Endothelial cell of umbilical vein (primary cell): ENCODE results near the gene TAS2R38. TPM values are rescaled to one million over a fixed set of nuclear protein-coding genes. Genes with fewer than 3 reads are reported as not detected.

ENCODE experiments used
- BruUV-seq: library from RNA; stranded (reverse); fragments of 400-500 nt; replicated peaks from 2 replicates; lab custom pipeline; 2021; lab: Mats Ljungman, UMichigan
- CTCF ChIA-PET: fragments of 300-600, 350-600 bp; sonication (Branson Sonifier 250); formaldehyde crosslinking; loops from one replicate; lab custom pipeline; 2021; ENCODE audit warnings: antibody characterized with exemption, inconsistent platforms; lab: Charles Lee
- POLR2A ChIA-PET: fragments of 300-600, 350-600 bp; sonication (Branson Sonifier 250); formaldehyde crosslinking; loops from one replicate; lab custom pipeline; 2021; ENCODE audit warnings: antibody characterized with exemption, inconsistent platforms; lab: Charles Lee
- DNase-seq: peaks from one replicate; pipeline ENCODE4 v3.0.0-alpha.2; 2011; ENCODE audit warnings: low read depth, low spot score
- FAIRE-seq: peaks from 2 replicates; lab custom pipeline; 2011; peaks lifted over from hg19 to GRCh38; lab: Jason Lieb, UNC
- H2AFZ ChIP-seq: 2 replicates; pipeline ENCODE4 v1.6.0; 2012; ENCODE audit warnings: low read depth, low read length, control low read depth, inconsistent platforms
- H3K27ac ChIP-seq: 2 replicates; pipeline ENCODE4 v1.5.1; 2011; ENCODE audit warnings: low read depth, mild to moderate bottlenecking, control low read depth, low read length, moderate library complexity; ENCODE audit not compliant: insufficient read depth
- H3K27me3 ChIP-seq, 2 experiments: 2 replicates each; pipeline versions ENCODE4 v1.6.0 to v1.6.1; 2011; ENCODE audit warnings: low read length in 2 of 2, mixed read lengths in 1 of 2; ENCODE audit not compliant: control insufficient read depth in 2 of 2, insufficient read depth in 2 of 2
- H3K36me3 ChIP-seq, 2 experiments: 2 replicates in 1 of 2; 3 replicates in 1 of 2; pipeline ENCODE4 v1.5.1; 2011; ENCODE audit warnings: low read length in 2 of 2, mild to moderate bottlenecking in 1 of 2, moderate library complexity in 1 of 2; ENCODE audit not compliant: control insufficient read depth in 2 of 2, insufficient read depth in 2 of 2; ENCODE audit errors: extremely low read depth in 1 of 2
- H3K4me1 ChIP-seq: 3 replicates; pipeline ENCODE4 v1.5.1; 2011; ENCODE audit warnings: mild to moderate bottlenecking, low read length; ENCODE audit not compliant: control insufficient read depth, insufficient read depth; ENCODE audit errors: extremely low read depth
- H3K4me2 ChIP-seq: 2 replicates; pipeline ENCODE4 v1.6.1; 2011; ENCODE audit warnings: low read length, control low read depth, mixed read lengths; ENCODE audit not compliant: insufficient read depth
- H3K4me3 ChIP-seq, 3 experiments: fragments of 200-600 bp in 1 of 3; sonication (generic), shearing (Covaris generic) in 1 of 3; replicated peaks in 1 of 3; 2 replicates each; pipeline ENCODE4 v1.5.1; 2011 to 2016; ENCODE audit warnings: control low read depth in 3 of 3, low read length in 3 of 3, mild to moderate bottlenecking in 2 of 3, inconsistent platforms in 1 of 3, low read depth in 1 of 3, moderate library complexity in 1 of 3; ENCODE audit not compliant: insufficient read depth in 1 of 3
- H3K79me2 ChIP-seq: 2 replicates; pipeline ENCODE4 v1.6.0; 2012; ENCODE audit warnings: low read length, inconsistent platforms; ENCODE audit not compliant: control insufficient read depth, insufficient read depth
- H3K9ac ChIP-seq: replicated peaks from 2 replicates; pipeline ENCODE3; 2011; ENCODE audit warnings: low read length, control low read depth; ENCODE audit not compliant: insufficient read depth; ENCODE audit errors: extremely low read depth
- H3K9me1 ChIP-seq: replicated peaks from 3 replicates; pipeline ENCODE4 v1.6.0; 2011; ENCODE audit warnings: mild to moderate bottlenecking, low read length; ENCODE audit not compliant: control insufficient read depth, insufficient read depth; ENCODE audit errors: extremely low read depth
- H3K9me3 ChIP-seq: replicated peaks from 2 replicates; pipeline ENCODE4 v1.5.1; 2012; ENCODE audit warnings: low read length, inconsistent platforms; ENCODE audit not compliant: control insufficient read depth, insufficient read depth
- H4K20me1 ChIP-seq: replicated peaks from 2 replicates; pipeline ENCODE3; 2011; ENCODE audit warnings: mild to moderate bottlenecking, low read length; ENCODE audit not compliant: control insufficient read depth, insufficient read depth; ENCODE audit errors: extremely low read depth
- EZH2 ChIP-seq: IDR thresholded peaks from 2 replicates; pipeline ENCODE4 v1.6.1; 2012; ENCODE audit warnings: borderline replicate concordance, low read depth, mild to moderate bottlenecking, moderate library complexity, low read length, inconsistent platforms; ENCODE audit not compliant: severe bottlenecking
- FOS ChIP-seq: IDR thresholded peaks from 2 replicates; pipeline ENCODE4 v1.6.1; 2011; ENCODE audit warnings: mild to moderate bottlenecking, low read length, moderate library complexity, borderline replicate concordance; ENCODE audit not compliant: insufficient read depth
- GATA2 ChIP-seq: IDR thresholded peaks from 2 replicates; pipeline ENCODE4 v1.7.0; 2011; ENCODE audit warnings: low read depth, mild to moderate bottlenecking, moderate library complexity, mixed read lengths, low read length; ENCODE audit not compliant: insufficient read length, insufficient read depth
- POLR2AphosphoS5 ChIP-seq: IDR thresholded peaks from 2 replicates; pipeline ENCODE4 v1.6.1; 2012; ENCODE audit warnings: low read depth, mild to moderate bottlenecking, control low read depth, low read length, moderate library complexity; ENCODE audit not compliant: insufficient read depth
- dilution Hi-C: fragments of 300-500 bp; cut with MboI; formaldehyde crosslinking; loops from one replicate; pipeline ENCODE4 v1.15.0; 2019; ENCODE audit warnings: low sequenced_read_pairs; ENCODE audit not compliant: extremely low pct_ligation_motif_present
- intact Hi-C: fragments of 100-400 bp; cut with micrococcal nuclease; formaldehyde crosslinking; loops from one replicate; pipeline ENCODE4 v1.10.0; 2022
- polyA plus RNA-seq, 4 experiments: library from polyadenylated mRNA; depleted of rRNA in 3 of 4; stranded (reverse) in 3 of 4; unstranded in 1 of 4; fragments of >200 nt; gene quantifications; 2 replicates each; pipeline versions ENCODE4 v1.2.1 to v1.2.3, GENCODE V29; 2011 to 2012; ENCODE audit warnings: missing spikeins in 1 of 4
- total RNA-seq: library from RNA; stranded (reverse); gene quantifications from 2 replicates; pipeline ENCODE4 v1.2.3, GENCODE V29; 2021
- TF ChIP-seq, protein P1 (sequence below), 2 donors: IDR thresholded peaks; 1 replicate in 1 of 2; 2 replicates in 1 of 2; pipeline ENCODE4 v1.5.1; 2011; ENCODE audit warnings: low read length in 2 of 2, mild to moderate bottlenecking in 2 of 2, moderate library complexity in 2 of 2, control low read depth in 1 of 2, inconsistent platforms in 1 of 2, low read depth in 1 of 2; ENCODE audit not compliant: insufficient read depth in 1 of 2; ENCODE audit errors: extremely low read depth in 1 of 2
- TF ChIP-seq, protein P2 (sequence below): IDR thresholded peaks from 2 replicates; pipeline ENCODE4 v1.6.1; 2011; ENCODE audit not compliant: insufficient read depth, insufficient read length

Gene TAS2R38
- total and polyA plus RNA-seq, 2 donors (not counting 3 experiments of a cell fraction or from before 2014, with no cell fraction given): not detected

DNA sequence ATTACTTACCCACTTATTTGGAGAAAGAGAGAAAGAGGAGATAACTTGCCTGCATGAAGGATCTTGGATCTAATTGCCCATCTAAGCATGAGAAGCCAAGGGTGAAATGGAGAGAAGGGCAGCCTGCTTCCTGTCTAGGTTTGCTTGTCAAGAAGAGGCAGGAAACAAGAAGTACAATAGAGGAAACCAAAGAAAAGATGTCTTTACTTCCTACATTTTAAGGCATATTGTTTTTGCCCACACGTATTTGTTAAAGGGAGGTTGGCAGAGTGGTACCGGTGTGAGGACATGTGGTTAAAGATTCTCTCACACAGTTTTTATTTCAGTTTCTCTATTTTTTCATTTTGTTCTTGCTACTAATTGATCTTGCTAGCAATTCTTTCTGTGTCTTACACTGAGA is 6.0 kb upstream of the TAS2R38 start:
- no peaks in the 10 kb centered on the region for H3K79me2 ChIP-seq
- H3K4me1 ChIP-seq: no peaks in the 10 kb centered on the region
- no peaks in the 10 kb centered on the region for H3K36me3 ChIP-seq
- no peaks in the 10 kb centered on the region for H3K9me3 ChIP-seq
- H4K20me1 ChIP-seq: no peaks in the 10 kb centered on the region
- no TSS peak for BruUV-seq
- H3K9ac ChIP-seq: no peak overlapping the region
- POLR2A ChIA-PET: no interaction called here
- TF ChIP-seq POLR2AphosphoS5 (no peak), GATA2 (no peak), FOS (no peak), EZH2 (no peak)
- TF ChIP-seq, protein P1, sequence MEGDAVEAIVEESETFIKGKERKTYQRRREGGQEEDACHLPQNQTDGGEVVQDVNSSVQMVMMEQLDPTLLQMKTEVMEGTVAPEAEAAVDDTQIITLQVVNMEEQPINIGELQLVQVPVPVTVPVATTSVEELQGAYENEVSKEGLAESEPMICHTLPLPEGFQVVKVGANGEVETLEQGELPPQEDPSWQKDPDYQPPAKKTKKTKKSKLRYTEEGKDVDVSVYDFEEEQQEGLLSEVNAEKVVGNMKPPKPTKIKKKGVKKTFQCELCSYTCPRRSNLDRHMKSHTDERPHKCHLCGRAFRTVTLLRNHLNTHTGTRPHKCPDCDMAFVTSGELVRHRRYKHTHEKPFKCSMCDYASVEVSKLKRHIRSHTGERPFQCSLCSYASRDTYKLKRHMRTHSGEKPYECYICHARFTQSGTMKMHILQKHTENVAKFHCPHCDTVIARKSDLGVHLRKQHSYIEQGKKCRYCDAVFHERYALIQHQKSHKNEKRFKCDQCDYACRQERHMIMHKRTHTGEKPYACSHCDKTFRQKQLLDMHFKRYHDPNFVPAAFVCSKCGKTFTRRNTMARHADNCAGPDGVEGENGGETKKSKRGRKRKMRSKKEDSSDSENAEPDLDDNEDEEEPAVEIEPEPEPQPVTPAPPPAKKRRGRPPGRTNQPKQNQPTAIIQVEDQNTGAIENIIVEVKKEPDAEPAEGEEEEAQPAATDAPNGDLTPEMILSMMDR (IDR thresholded peaks at IDR 0.05; ENCODE audit: extremely low read depth in 1 of 2, insufficient read depth in 1 of 2, low read depth in 1 of 2, low read length in 2 of 2): no peak
- TF ChIP-seq, protein P2, sequence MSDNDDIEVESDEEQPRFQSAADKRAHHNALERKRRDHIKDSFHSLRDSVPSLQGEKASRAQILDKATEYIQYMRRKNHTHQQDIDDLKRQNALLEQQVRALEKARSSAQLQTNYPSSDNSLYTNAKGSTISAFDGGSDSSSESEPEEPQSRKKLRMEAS: no peak
- no peak for FAIRE-seq
- no peak for DNase-seq
- H3K27me3 ChIP-seq: no peaks in the 10 kb centered on the region
- dilution Hi-C loops: no loop called here
- intact Hi-C loops: loop anchor here (5.0 kb wide), 1 partner anchor 327 kb away; no protein-coding TSS in a partner anchor
- H3K4me2 ChIP-seq: no peak overlapping the region
- no peak overlapping the region for H3K4me3 ChIP-seq
- no peak overlapping the region for H3K27ac ChIP-seq
- CTCF ChIA-PET: no interaction called here
- no peaks in the 10 kb centered on the region for H3K9me1 ChIP-seq
- no peak overlapping the region for H2AFZ ChIP-seq
